ES-I3 (cell line): ENCODE data around the gene TRMT11.
"Not testable (repeated sequence)": the region's sequence is repeated elsewhere in the genome, so short reads cannot be mapped to it uniquely, and the experiment has no call there.

Source experiments
- H3K36me3 ChIP-seq: 2 replicates; pipeline ENCODE4 v1.6.1; 2013; ENCODE audit warnings: mild to moderate bottlenecking, low read length, control low read depth, moderate library complexity; ENCODE audit not compliant: insufficient read depth
- H3K4me1 ChIP-seq: 2 replicates; pipeline ENCODE4 v1.6.1; 2013; ENCODE audit warnings: mild to moderate bottlenecking, control low read depth, low read length; ENCODE audit not compliant: insufficient read depth
- H3K9ac ChIP-seq: 2 replicates; pipeline ENCODE4 v1.6.1; 2013; ENCODE audit warnings: low read depth, mild to moderate bottlenecking, low read length, moderate library complexity
- H3K9me3 ChIP-seq: 2 replicates; pipeline ENCODE4 v1.6.1; 2013; ENCODE audit warnings: mild to moderate bottlenecking, low read length, moderate library complexity; ENCODE audit not compliant: control insufficient read depth, insufficient read depth

The TRMT11 gene

DNA sequence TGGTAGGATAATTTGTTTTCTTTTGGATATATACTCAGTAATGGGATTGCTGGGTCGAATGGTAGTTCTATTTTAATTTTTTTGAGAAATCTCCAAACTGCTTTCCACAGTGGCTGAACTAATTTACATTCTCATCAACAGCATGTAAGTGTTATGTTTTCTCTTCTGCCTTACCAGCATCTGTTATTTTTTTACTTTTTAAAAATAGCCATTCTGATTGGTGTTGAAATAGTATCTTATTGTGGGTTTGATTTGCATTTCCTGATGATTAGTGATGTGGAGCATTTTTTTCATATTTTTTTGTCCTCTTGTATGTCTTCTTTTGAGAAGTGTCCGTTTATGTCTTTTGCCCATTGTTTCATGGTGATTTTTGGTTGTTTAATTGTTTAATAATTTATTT is 17.8 kb upstream of the TRMT11 start:
- H3K36me3 ChIP-seq: no peaks in the 10 kb centered on the region
- no peaks in the 10 kb centered on the region for H3K4me1 ChIP-seq
- no peak overlapping the region for H3K9ac ChIP-seq
- no peaks in the 10 kb centered on the region for H3K9me3 ChIP-seq

DNA sequence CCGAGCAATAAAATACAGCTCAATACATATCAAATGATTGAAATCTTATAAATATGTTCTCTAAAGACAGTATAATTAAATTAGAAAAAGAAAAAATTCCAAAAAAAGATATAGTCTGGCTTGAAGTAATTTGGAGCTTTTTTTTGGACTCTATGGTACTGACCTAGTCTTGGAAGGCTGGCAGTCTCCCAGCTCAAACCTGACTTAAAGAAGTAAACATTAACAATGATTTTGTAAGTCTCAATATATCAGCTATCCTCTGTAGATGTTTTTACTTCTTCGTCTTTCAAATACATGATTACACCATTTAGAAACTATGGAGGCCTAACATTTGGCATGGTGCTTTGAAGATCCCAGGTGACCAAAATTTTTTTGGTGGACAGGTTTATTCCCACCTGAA is 15.6 kb upstream of the TRMT11 start:
- H3K4me1 ChIP-seq: no peaks in the 10 kb centered on the region
- no peaks in the 10 kb centered on the region for H3K9me3 ChIP-seq
- no peaks in the 10 kb centered on the region for H3K36me3 ChIP-seq
- no peak overlapping the region for H3K9ac ChIP-seq

DNA sequence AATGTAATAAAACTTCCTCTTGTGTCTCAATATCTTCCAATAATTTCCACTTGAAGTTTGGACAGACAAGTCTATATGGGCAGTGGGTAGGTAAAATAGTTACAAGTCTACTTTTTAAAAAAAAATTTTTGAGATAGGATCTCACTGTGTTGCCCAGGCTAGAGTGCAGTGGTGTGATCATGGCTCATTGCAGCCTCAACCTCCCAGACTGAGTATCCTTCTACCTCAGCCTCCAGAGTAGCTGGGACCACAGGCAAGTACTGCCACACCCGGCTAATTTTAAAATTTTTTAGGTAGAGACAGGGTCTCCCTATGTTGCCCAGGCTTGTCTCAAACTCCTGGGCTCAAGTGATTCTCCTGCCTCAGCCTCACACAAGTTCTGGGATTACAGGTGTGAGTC is 13.9 kb upstream of the TRMT11 start:
- not testable (repeated sequence) for H3K9me3 ChIP-seq, H3K36me3 ChIP-seq, H3K4me1 ChIP-seq, H3K9ac ChIP-seq

DNA sequence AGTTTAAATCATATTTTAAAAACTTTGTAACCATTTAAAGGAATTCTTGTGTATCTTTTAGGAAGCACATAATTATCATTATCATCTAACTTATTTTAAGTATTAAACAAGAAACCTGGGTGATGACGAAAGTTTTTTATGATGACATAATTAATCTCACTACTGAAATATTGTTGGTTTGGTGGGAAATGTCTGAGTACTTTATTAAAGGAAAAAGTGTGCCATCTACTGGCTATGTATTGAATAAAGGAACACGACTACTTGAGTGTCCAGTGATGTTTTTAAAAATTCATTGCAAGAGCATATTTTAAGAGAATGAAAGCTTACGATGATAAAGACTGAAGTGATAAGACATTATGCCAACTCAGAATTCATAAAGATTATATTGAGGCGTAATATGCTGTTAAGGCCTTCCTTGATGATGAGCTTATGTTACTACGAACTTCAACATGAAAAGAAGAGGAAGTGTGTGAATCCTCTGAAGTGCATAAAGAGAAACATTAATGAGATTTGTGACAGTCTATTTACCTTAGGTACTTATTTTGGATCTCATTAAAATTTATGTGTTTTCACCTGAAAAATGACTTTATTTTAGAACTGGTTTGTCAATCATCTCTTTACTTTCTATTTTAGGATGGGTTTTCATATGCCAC is 12.0 kb upstream of the TRMT11 start:
- Histone ChIP-seq H3K9ac (no peak overlapping the region), H3K36me3 (no peaks in the 10 kb centered on the region), H3K4me1 (no peaks in the 10 kb centered on the region), H3K9me3 (no peaks in the 10 kb centered on the region)

DNA sequence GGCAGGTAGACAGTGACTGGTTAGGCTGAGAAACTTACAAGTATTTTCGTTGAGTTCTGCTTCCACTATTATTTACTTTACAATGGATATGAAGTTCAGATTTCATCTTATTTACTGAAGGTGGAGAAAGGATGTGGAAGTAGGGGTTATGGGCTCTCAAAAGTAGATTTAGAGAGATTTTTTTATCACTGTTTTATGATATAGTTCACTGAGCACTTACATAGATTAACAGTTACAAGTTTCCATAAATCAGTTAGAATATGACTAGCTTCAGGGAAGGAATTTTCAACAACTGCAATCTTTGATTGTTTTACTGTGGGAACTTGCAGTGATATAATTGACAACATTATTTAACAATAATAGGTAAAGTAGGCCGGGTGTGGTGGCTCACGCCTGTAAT is 7.2 kb upstream of the TRMT11 start:
- H3K9ac ChIP-seq: no peak overlapping the region
- peaks cover 10% of the 10 kb centered on the region; the same call in 1 of the 2 replicates for H3K4me1 ChIP-seq

DNA sequence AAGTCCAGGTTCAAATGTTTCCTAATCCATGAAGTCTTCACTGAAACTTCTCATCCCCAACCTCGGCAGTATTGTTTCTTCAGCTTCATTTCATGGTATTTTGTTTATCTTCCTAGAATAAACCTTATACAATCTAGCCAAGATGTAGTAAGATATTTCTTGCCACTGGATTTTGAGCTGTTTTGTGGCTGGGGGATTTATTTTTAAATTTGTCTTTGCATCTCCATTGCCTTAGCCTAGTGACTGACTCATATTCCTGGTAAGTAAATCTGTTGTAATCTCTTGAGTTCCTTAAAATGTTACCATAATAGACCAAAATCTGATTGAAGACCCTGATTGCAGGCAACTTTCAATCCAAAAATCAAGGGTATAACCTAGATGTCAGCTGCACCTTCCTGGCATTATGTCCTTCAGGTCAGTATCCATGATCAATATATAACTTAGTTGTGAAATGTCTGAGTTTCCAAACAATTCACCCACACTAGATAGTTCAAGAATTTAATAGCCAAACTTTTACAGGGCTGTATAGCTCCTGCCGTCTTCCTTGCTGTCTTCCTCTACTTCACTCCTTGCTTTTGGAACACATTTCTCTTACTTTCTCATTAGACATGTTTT is 4.7 kb upstream of the TRMT11 start:
- H3K9me3 ChIP-seq: no peaks in the 10 kb centered on the region
- no peaks in the 10 kb centered on the region for H3K36me3 ChIP-seq
- peaks cover 11% of the 10 kb centered on the region; the same call in 1 of the 2 replicates for H3K4me1 ChIP-seq
- H3K9ac ChIP-seq: no peak overlapping the region

More for the DNA sequence above, 7.2 kb upstream of the TRMT11 start:
- Histone ChIP-seq H3K9me3 (no peaks in the 10 kb centered on the region), H3K36me3 (no peaks in the 10 kb centered on the region)

DNA sequence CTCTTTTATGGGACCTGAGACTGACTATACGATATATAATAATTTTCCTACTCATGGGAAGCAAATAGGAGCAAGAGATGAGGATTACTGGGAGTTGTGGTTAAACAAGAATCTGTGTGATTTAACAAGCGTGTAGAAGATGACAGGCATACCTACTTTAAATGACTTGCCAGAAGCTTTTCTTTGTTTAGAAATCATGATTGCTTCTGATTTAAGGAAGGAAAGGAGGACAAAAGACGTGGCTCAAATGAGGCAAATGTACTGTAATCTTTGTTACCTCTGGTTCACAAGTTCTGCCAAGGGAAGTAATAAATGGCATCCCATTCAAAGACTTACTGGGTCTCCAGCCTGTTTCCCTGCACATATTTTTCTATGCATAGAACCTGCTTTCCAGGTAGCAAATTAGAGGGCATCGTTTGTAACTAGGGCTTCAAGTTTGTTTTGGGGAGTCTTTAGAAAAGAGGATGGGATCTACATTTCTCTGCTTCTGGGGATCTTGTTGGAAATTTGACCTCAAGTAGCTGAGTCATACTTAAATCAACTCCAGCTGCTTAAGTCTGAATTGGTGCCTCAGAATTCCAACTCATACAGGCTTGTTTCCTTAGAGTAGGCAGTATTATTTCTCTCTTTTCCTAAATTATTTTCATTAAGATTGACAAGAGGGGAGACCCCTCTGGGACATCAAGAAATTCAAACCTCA is 2.9 kb upstream of the TRMT11 start:
- H3K4me1 ChIP-seq: peaks cover 21% of the 10 kb centered on the region
- H3K9me3 ChIP-seq: no peaks in the 10 kb centered on the region
- no peaks in the 10 kb centered on the region for H3K36me3 ChIP-seq
- H3K9ac ChIP-seq: no peak overlapping the region

DNA sequence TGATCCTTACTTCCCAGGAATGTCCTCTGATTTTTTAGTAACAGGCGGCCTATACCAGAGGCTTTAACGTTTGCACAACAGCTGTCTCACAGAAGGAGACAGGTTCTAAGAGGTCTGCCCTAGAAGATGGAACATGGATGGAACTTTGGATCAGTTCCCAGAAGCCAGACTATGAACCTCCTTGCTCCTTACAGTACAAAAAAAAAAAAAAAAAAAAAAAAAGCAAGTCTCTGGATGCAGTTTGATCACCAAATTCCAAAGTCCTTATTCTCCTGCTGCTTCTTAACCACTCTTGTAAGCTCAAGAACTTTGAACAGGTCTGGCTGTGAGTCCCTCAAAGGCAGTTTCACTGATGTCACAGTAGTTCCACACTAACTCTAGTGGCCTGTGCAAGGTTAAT is 2.0 kb upstream of the TRMT11 start:
- H3K36me3 ChIP-seq: no peaks in the 10 kb centered on the region
- peaks cover 26% of the 10 kb centered on the region for H3K4me1 ChIP-seq
- H3K9me3 ChIP-seq: no peaks in the 10 kb centered on the region
- no peak overlapping the region for H3K9ac ChIP-seq

DNA sequence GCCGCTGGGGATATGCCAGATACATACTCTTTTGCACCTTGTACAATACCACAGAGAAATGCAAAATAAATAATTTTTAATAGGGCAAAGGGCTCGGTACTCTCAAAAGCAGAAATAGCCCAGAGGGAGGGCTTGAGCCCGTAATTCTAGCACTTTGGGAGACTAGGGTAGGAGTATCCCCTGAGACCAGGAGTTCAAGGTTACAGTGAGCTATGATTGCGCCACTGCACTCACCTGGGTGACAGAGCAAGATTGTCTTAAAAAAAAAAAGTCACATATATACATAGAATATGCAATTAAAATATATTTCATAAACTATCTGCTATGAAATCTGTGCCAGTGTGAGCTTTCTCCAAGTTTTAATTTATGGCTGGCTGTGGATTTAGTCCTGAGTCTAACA is 818 bp upstream of the TRMT11 start:
- Histone ChIP-seq H3K36me3 (no peaks in the 10 kb centered on the region), H3K4me1 (peaks cover 26% of the 10 kb centered on the region), H3K9me3 (no peaks in the 10 kb centered on the region), H3K9ac (peak overlapping the region; percentile 84)

DNA sequence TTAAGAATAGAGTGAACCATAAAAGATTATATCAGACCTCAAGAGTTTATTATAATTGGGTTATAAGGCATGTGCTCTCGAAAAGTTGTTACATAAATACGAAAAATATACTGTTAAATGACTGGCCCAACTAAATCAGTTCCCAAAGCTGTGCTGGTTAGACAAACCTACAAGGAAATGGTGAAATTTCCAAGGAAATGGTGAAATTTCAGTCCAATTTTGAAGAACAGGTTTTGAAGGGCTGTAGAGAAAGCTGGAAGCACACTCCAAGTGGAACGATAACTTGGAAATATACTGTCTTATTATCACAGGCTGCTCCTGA is 400 bp upstream of the TRMT11 start:
- Histone ChIP-seq H3K9ac (peak overlapping the region; percentile 84), H3K9me3 (no peaks in the 10 kb centered on the region), H3K4me1 (peaks cover 26% of the 10 kb centered on the region), H3K36me3 (no peaks in the 10 kb centered on the region)

DNA sequence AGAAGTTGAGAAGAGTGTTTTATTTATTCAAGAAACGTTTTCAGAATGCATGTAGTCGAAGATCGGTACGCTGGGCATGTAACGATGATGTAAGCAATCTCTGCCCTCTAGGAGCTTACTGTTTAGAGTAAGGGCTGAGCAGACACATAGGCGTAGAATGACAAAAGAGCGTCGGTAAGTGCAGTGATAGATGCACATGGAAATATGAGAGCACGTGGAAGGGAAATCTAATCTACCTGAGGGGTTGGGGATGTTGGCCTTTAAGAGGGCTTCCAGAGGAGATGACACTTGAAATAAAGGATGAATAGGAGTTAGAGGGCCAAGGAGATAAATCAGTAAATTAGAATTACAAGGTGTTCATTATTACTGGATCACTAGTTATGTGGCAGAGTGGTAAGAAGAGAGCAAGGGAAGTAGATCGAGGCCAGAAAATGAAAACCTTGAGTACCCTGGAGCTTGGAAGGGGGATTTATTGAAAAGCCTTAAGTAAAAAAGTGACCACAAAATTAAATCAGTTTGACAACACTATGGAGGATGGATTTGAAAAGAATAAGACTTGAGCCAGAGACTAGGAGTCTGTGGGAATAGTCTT is 782 bp downstream of the TRMT11 start:
- Histone ChIP-seq H3K4me1 (peaks cover 26% of the 10 kb centered on the region), H3K9ac (peak overlapping the region; percentile 84), H3K36me3 (no peaks in the 10 kb centered on the region), H3K9me3 (no peaks in the 10 kb centered on the region)

DNA sequence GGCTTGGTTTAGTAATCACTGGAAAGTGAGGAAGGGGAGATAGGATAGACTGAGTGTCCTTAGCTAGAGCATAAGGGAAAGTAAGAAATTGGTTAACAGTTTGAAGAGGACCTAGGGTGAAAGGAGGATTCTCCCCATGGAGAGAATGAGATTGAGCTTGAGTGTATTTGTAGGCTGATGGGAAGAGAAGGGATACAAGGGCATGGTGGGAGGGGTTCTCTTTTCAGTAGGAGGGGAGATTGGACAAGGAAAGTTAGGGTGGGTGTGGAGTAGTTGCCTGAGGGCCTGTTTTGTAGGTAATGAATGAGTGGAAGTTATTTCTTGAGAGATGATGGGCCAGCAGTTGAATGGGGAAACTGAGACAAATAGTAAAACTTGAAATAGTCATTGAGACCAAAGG is 1.9 kb downstream of the TRMT11 start:
- Histone ChIP-seq H3K9ac (peak overlapping the region; percentile 7; the same call in 1 of the 2 replicates), H3K9me3 (no peaks in the 10 kb centered on the region), H3K4me1 (peaks cover 23% of the 10 kb centered on the region), H3K36me3 (no peaks in the 10 kb centered on the region)

DNA sequence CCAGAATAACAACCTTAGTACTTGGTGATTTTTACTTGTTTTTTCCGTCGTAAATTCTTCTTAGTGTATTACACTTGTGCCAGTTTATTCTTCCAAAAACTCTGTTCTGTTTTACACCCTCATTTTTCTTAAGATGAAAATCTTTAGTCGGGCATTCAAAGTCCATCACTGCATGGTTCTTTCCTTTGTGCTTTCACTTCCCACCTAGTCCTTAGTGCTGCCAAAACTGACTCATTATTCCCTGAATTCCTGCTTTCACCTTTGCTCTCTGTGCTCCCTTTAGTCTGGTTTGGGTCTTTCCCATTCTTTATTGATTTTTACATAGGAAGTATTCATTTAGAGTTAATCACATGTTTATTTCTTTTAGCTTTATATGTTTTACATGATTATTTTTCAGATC is 3.3 kb downstream of the TRMT11 start:
- H3K4me1 ChIP-seq: peaks cover 14% of the 10 kb centered on the region
- no peaks in the 10 kb centered on the region for H3K36me3 ChIP-seq
- no peaks in the 10 kb centered on the region for H3K9me3 ChIP-seq
- no peak overlapping the region for H3K9ac ChIP-seq

DNA sequence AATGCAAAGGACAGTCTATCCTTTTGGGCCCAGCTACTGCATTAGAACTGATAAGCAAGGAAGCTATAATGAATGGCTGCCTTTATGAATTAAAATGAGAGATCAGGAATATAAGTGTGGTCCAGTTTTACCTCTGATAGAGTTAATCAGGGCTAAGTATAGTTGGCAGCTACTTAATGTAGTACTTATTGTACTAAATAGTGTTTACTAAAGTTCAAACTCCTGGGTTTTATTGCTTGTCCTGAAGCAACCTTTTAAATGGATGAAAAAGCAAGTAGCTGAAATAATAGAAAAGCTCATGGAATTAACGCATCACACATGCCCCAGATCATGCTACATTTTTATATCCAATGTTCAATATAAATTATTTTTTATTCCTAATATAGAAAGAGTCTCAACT is 5.3 kb downstream of the TRMT11 start:
- Histone ChIP-seq H3K4me1 (peaks cover 14% of the 10 kb centered on the region), H3K9me3 (no peaks in the 10 kb centered on the region), H3K9ac (no peak overlapping the region), H3K36me3 (no peaks in the 10 kb centered on the region)
